GM21619 (cell line): Measurements from ENCODE around the gene FUT7.

ENCODE experiments used
- ATAC-seq: cut with Tn5 transposase; IDR thresholded peaks from one replicate; pipeline ENCODE4 v1.9.1; 2021; ENCODE audit not compliant: unreplicated experiment

The FUT7 gene

GRCh38 chr9:136985027-136985602 is 46.8 kb downstream of the FUT7 start:
- ATAC-seq = no peak

GRCh38 chr9:136984464-136985026 is 47.3 kb downstream of the FUT7 start:
- no peak for ATAC-seq

DNA sequence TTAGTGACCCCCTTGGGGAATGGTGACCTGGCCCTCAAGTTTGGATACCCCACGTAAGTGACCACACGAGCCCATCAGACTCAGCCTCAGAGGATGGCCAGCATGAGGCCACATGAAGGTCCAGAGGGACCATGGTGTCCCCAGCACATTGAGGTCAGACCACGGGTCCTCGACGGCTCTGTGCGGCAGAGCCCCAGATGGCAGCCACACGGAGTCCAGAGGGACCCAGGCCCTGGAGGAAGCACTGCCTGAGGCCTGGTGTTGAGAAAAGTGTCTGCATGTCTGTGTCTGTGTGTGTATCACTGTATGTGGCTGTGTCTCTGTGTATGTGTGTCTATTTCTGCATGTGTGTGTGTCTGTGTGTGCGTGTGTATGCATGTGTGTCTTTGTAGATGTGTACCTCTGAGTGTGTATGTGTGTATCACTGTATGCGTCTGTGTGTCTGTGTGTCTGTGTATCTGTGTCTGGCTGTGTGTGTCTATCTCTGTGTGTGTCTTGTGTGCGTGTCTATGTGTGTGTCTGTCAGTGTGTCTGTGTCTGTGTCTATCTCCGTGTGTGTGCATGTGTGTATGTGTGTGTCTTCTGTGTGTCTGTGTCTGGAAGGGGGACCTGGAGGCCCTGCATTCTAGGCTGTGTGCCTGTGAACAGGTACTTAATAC is 48.1 kb downstream of the FUT7 start:
- no peak for ATAC-seq

DNA sequence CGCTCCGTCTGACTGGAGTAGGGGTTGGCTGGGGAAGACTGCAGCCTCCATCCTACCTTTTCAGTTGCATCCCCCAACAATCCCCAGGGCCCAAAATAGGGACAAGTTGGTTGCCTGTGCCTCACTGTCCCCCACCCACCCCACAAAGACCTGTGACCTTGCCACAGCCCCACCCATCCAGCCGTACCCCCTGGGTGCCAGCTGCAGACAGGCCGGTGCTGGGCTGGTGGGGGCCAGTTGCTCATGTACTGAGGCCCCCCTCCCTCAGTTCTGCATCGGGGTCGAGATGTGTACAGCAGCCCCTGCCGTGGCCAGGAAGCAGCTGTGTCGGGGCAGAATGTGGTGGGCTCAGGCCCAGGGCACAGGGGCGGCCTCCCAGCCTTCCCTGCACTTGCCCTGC is 48.7 kb downstream of the FUT7 start:
- no peak for ATAC-seq

DNA sequence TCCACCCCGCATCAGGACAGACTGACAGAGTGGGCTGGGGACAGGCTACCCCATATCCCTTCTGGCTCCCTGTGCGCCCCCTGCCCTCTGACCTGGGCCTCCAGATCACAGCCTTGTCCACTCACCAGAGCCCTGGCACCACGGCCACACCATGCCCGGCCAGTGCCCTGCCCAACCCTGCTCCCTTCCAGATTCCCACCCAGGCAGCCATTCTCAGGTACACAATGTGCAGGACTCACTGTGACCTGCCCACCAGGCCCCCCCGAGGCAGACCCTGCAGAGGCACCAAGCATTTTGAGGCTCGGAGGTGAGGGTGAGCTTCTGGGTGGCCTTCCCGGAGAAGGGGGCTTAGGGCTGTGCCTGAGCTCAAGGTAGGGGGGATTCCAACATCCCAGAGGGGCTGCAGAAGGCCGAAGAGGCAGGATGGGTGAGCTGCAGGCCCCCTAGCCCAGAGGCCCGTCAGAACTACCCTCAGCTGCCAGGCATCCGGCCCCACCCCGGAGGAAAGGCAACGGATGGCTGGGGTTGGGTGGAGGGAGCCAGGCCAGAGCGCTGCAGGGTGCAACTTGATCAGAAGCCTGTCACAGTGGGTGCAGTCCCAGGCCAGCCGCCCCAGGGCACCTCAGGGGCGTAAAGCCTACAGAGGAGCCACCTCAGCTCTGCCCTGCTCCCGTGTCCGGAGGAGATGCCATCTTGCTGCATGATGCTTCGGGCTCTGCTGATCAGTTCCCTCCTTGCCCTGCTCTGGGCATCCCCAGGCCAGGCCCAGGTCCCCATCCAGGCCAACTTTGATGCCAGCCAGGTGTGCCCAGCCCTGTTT is 49.4 kb downstream of the FUT7 start, which contains the start of gene LCNL1:
Gene LCNL1, plus strand, starts transcription at position 762 of the 820 bp plus-strand sequence. CDS start 594 bp downstream, outside the sequence.
- no peak for ATAC-seq

DNA sequence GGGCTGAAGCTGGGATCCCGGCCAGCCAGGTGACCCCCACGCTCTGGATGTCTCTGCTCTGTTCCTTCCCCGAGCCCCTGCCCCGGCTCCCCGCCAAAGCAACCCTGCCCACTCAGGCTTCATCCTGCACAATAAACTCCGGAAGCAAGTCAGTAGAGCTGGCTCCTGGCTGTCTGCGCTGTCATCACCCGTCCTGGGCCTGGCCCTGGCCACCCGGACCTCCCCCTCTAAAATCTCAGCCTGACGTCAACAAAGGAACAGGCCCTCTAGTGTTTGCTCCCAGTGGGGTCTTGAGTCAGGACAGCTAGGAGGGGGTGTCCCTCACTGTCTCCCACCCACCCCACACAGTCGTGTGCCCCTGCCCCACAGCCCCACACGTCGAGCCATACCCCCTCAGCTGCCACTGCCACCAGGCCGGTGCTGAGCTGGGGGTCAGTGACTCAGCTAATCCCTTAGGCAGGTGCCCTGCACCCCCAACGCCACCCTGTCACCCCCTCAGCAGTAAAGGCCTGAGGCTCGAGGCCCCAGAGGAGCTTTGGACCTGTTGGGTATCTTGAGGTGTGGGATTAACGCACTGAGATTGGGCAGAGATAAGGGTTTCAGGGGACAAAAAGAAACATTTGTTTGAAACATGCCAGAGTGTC is 50.2 kb downstream of the FUT7 start:
- no peak for ATAC-seq

- ATAC-seq = no peak
These were observed 51.0 kb downstream of the FUT7 start for GRCh38 chr9:136980669-136981478.
